GM18520 (cell line): ENCODE data around the gene SELPLG.
A peak's percentile ranks its signal among the peaks of the same experiment; 100 is the strongest.
"Not testable (repeated sequence)": the region's sequence is repeated elsewhere in the genome, so short reads cannot be mapped to it uniquely, and the experiment has no call there.

Experiments
- ATAC-seq: cut with Tn5 transposase; IDR thresholded peaks from one replicate; pipeline ENCODE4 v1.9.1; 2021; ENCODE audit not compliant: unreplicated experiment

SELPLG gene

DNA sequence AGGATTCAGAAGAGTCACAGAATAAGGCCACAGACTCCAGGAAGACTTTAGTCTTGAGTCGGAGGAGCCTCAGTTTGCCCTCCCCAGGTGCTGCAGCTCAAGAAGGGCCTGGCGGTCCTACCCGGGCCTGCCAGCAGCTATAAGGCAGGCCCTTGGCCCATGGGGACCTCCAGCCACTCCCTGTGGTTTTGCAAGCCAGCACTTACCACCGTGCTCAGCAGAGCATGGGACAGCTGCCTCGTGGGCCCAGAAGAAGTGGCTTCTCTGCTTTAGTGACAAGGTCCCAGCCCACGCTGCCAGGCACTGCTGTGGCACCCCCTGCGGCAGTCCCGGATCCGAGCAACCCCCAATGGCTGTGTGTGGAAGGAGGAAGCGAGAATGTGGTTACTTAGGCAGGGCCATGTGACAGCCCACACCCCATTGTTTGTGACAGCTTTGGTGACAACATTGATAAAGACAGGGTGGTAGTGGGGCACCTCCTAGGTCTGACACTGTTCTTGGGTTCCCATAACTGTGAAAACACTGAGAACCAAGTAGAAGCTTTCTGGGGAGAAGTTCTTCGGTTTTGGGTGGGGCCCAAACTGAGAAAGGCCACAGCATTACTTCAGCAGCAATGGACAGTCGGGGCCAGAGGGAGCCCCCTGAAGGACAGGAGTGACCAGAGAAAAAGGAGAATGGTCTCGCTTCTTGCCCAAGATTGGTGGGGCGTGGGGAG, at the start of gene SELPLG:
Gene SELPLG, minus strand, starts transcription at position 361 of the 715 bp plus-strand sequence. CDS start 9,587 bp downstream, outside the sequence.
- ATAC-seq = peak; percentile 61

DNA sequence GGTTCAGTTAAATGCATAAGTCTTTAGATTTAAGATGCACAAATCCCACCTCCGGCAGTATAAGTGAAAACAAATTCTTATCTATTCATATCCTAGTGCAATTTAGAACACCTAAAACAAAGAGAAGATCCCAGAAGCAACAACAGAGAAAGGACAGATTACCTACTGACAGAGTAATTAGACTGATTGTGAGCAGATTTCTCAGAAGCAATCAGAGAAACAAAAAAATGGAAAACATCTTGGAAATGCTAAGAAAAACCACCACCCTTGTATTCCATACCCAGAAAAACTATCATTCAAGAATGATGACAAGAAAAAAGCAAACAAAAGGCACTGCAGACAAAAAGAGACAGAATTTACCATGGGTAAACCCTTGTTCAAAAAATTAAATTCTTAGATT, 47.6 kb upstream of the SELPLG start:
- no peak for ATAC-seq

- ATAC-seq = no peak
These were observed 45.5 kb upstream of the SELPLG start for GRCh38 chr12:108679106-108679681.

DNA sequence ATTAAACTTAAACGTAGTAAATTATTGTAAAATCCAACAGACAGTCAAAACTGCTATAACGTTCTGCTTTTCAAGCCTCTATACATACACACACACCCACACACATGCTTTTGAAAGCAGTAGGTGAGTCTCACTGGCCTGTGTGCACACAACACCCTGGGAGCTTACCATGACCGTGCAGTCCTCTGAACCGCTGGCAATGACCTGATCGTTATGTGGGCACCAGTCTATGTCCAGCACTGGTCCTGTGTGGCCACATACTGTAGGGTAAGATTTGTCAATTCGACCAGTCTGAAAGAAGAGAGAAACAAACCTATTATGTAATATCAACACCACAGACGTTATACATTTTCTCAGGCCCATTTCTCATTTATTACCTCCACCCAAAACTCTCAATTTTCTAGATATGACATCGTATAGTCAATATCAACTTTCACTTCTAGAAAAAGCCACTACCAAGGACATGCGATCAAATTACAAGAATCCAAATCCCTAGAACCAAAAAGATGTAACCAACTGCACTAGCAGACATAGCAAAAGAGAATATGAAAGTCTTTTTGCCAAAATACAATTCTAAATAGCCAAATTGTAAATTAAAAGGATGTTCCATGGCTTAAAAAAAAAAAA, 44.5 kb upstream of the SELPLG start:
- no peak for ATAC-seq

DNA sequence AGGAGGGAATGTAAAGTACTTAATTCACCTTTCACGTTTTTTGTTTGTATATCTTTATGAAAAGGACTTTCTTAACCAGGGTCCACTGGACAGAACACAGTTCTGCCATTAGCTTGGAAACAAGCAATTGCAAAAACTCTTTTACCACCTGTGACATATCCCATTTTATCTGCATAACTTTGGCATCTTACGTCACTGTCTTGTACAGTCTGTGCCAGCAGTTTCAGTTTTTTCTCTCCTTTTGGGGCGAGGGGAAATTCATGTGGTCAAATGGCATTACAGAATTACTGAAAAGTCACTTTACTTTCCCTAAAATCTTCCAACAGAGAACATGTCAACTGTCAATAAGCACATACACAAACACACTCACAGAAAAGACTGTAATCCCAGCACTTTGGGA, 43.7 kb upstream of the SELPLG start:
- ATAC-seq = no peak

GRCh38 chr12:108676707-108677106, 43.0 kb upstream of the SELPLG start:
- ATAC-seq = no peak

DNA sequence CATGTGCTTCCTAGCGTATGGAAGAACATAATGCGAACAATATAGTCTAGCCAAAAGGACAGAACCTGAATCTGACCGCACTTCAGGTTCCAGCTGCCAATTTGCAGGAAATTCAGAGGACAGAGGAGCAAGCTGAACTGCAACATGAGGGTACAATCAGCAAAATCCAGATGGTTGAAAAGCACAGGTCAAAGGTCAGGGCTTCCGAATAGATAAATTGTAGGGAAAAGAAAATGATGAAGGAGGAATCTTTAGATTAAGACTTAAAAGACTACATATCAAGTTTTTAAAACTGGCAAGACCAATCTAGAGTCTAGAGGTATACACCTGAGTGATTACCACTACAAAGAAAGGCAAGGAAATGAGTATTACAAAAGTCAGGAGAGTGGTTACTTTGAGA, 42.1 kb upstream of the SELPLG start:
- no peak for ATAC-seq

DNA sequence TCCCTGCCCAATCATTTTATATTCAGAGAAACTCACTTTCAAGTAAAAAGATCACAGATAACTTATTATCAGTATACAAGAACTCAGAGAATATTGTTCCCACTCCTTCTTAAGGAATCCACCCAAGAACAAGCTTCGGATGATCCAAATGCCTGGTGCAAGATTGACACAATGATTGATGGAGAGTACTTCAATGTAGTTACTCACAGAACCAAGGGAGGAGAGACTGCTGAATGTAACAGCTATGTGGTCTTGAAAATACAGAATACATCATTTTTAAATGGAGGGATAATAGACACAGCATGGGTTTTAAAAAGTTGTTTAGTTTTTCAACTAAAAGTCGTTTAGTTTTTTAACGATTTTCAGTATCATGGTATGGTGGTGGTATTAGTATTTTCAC, 38.4 kb upstream of the SELPLG start:
- no peak for ATAC-seq

- no peak for ATAC-seq
These were observed 37.4 kb upstream of the SELPLG start for GRCh38 chr12:108671110-108671509.

DNA sequence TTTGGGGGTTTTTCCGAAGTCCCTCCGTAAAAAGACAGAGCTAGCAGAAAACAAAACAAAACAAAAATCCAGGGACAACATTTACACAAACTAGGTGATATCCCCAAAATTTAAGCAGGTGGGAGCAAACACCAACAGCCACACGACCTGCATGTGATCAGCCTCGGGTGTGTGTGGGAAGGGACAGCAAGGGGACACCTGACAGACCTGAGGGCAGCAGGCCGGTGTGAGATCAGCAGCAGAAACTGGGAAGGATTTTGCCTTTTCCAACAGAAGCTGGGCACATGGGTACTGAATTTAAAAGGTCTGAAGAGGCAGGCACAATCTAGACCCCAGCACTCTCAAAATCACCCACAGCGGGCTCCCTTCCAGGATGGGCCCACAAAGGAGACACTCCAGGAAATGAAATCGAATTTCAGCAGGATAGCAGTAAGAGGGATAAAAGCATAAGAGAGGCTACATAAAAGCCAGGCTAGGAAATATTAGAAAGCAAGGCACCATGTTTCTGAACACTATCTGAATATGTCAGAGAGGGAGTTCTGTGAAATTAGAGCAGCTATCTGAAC, 36.5 kb upstream of the SELPLG start:
- ATAC-seq = no peak

DNA sequence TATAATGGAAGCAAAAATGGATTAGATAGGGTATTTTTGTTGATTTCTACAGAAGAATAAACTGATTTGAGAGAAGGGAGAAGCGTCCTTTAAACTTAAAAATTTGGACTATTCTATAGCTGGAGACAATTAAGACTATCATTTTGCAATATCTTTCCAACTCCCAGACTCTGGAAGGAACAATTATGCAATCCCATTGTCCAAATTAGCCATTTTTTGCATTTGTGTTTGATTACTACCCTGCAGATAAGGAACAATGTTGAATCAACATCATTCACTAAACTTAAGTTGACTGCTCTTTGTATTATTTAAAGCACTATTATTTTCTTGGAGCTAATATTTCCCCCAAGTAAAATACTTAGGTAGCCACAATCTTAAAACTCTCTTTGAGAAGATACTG, 34.8 kb upstream of the SELPLG start:
- no peak for ATAC-seq

DNA sequence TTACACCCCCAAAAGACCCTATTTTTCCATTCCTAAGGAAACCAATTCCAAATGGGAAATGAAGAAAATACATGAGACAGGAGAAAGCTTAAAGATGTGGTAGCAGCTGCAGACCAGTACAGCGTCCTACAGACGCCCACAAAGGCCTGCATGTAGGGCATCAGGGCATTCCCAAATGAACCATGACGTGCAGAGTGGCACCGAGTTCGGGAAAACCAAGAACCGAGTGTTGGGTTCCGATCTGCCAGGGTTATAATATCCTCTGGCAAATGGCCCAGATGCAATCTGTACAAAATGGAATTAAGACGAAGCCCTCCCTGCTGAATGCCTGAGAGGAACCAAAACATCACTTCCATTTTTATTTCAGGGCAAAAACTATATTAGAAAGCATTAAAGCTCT, 34.4 kb upstream of the SELPLG start:
- ATAC-seq = no peak

GRCh38 chr12:108667349-108667748, 33.7 kb upstream of the SELPLG start:
- no peak for ATAC-seq

DNA sequence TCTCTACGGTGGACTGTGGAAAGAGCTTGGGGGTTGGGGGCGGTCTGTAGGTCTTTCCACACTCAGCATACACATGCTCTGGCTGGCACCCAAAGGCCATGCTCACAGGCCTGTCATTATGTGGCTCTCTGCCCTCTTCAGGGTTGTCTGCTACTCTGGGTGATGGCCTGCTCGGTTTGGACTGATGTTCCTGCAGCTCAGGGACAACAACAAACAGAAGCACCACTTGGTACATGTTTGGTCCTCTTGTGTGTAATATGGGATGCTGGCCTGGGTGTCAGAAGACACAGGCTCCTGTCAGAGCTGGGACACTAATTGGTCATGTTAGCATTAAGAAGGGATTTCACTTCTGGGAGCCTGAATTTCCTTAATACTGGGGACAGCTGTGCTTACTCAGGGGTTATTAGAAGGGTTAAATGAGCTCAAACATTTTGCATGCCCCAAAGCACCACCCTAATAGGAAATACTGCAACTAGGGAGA, 32.7 kb upstream of the SELPLG start:
- no peak for ATAC-seq

- ATAC-seq = no peak
These were observed 32.0 kb upstream of the SELPLG start for GRCh38 chr12:108665608-108666202.

GRCh38 chr12:108664338-108665258, 30.9 kb upstream of the SELPLG start:
- ATAC-seq = peak; percentile 45

DNA sequence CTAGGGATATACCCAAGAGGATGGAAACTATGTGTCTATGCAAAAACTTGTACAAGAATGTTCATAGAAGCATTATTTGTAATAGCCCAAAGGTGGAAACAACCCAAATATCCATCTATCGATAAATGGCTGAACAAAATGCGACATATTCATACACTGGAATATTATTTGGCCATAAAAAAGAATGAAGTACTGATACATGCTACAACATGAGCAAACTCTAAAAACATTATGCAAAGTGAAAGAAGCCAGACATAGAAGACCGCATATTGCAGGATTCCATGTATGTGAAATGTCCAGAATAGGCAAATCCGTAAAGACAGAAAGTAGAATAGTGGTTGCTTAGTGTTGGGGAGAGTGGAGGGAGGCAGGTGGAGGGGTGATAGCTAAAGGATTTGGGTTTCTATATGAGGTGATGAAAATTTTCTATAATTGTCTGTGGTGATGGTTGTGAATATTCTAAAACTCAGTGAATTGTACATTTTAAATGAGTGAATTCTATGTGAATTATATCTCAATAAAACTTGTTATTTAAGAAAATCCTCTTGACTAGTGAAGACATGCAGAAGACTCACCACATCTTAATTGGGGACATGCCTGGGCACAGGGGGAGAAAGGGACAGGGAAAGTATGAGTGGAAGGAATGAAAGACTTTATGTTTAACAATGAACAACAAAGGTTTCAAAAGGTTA, 29.8 kb upstream of the SELPLG start:
- no peak for ATAC-seq

GRCh38 chr12:108658115-108658514, 24.4 kb upstream of the SELPLG start:
- ATAC-seq = not testable (repeated sequence)

DNA sequence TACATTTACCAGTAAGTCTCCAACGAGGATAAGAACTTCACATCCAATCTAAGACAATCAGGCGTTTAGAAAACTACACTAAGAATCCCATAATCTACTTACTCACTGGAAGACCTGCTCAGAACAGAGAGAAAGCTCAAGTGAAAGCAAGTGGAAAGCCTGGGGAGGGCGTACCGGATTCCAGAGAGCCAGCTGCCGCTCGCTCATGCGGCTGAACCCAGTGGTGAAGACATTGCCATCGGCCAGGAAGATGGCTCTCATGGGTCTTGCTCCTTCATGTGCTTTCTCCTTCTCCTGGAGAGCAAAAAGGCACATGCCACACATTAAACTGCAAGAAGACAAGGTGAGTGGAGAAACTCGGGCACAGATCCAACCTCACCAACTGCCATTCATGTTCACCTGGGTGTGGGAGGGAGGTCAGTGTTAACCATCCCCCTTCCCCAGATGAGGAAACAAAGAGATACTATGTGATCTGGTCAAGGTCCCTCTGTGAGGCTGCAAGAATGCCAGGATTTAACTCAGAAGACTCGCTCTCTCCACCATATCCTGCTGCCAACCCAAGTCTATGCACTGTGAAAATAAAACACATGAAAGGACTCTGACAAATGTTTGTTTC, 23.5 kb upstream of the SELPLG start:
- ATAC-seq = no peak
